HL-60/S4 treated with retinoic acid at 250 ng/mL for 4 days and 3 days (cell line): ENCODE data around the gene EPHB2.

ENCODE experiments used
- in situ Hi-C: fragments of 300-500 bp; cut with MboI; formaldehyde crosslinking; loops from 2 replicates; pipeline ENCODE4 v1.7.0; 2022; ENCODE audit warnings: low sequenced_read_pairs

Gene EPHB2

GRCh38 chr1:22721122-22721873, 10.7 kb downstream of the EPHB2 start:
- in situ Hi-C loops = no loop called here

GRCh38 chr1:22722901-22723550, 12.4 kb downstream of the EPHB2 start:
- in situ Hi-C loops = no loop called here

- in situ Hi-C loops = no loop called here
Observed at GRCh38 chr1:22727873-22728272, 17.2 kb downstream of the EPHB2 start.

GRCh38 chr1:22728751-22729399, 18.2 kb downstream of the EPHB2 start:
- in situ Hi-C loops = no loop called here

- in situ Hi-C loops = no loop called here
Observed at GRCh38 chr1:22729400-22729773, 18.7 kb downstream of the EPHB2 start.

- in situ Hi-C loops = no loop called here
Observed at GRCh38 chr1:22729912-22730311, 19.3 kb downstream of the EPHB2 start.

GRCh38 chr1:22731924-22732720, 21.5 kb downstream of the EPHB2 start:
- in situ Hi-C loops = no loop called here

GRCh38 chr1:22733643-22734042, 23.0 kb downstream of the EPHB2 start:
- in situ Hi-C loops = no loop called here

GRCh38 chr1:22736501-22737080, 26.0 kb downstream of the EPHB2 start:
- in situ Hi-C loops = no loop called here

- in situ Hi-C loops = no loop called here
Observed at GRCh38 chr1:22737374-22738068, 26.9 kb downstream of the EPHB2 start.

GRCh38 chr1:22738069-22738435, 27.4 kb downstream of the EPHB2 start:
- in situ Hi-C loops = no loop called here

GRCh38 chr1:22738522-22738921, 27.9 kb downstream of the EPHB2 start:
- in situ Hi-C loops = no loop called here

GRCh38 chr1:22739648-22740385, 29.2 kb downstream of the EPHB2 start:
- in situ Hi-C loops = no loop called here

GRCh38 chr1:22741118-22741517, 30.5 kb downstream of the EPHB2 start:
- in situ Hi-C loops = no loop called here

- in situ Hi-C loops = no loop called here
Observed at GRCh38 chr1:22745669-22746585, 35.3 kb downstream of the EPHB2 start.

- in situ Hi-C loops = no loop called here
Observed at GRCh38 chr1:22747021-22747734, 36.5 kb downstream of the EPHB2 start.

GRCh38 chr1:22747735-22748073, 37.1 kb downstream of the EPHB2 start:
- in situ Hi-C loops = no loop called here

GRCh38 chr1:22749503-22749902, 38.9 kb downstream of the EPHB2 start:
- in situ Hi-C loops = no loop called here
